Colonic mucosa (tissue), 4 donors: ENCODE measurements around the gene ZNF134. TPM values are rescaled to one million over a fixed set of nuclear protein-coding genes. Genes with fewer than 3 reads are reported as not detected.

ENCODE experiments used
- DNase-seq: peaks from one replicate; pipeline ENCODE4 v3.0.0-alpha.2; 2020
- H3K27ac ChIP-seq: fragments of 200-600 bp; one replicate; pipeline ENCODE4 v1.8.0; 2021
- H3K27me3 ChIP-seq: fragments of 200-600 bp; one replicate; pipeline ENCODE4 v1.8.0; 2021
- H3K36me3 ChIP-seq: fragments of 200-600 bp; one replicate; pipeline ENCODE4 v1.8.0; 2021
- H3K4me1 ChIP-seq: fragments of 200-600 bp; one replicate; pipeline ENCODE4 v1.8.0; 2021; ENCODE audit warnings: mild to moderate bottlenecking
- H3K4me3 ChIP-seq: fragments of 200-600 bp; one replicate; pipeline ENCODE4 v1.8.0; 2021
- H3K9ac ChIP-seq, 2 donors: one replicate each; pipeline ENCODE4 v1.7.0; 2013; ENCODE audit warnings: control low read depth in 2 of 2, low read depth in 2 of 2, low read length in 2 of 2
- H3K9me3 ChIP-seq: fragments of 200-600 bp; one replicate; pipeline ENCODE4 v1.8.0; 2021
- intact Hi-C: fragments of 100-400 bp; cut with DNase I; formaldehyde crosslinking; loops from one replicate; pipeline ENCODE4 v1.14.1; 2022
- total RNA-seq, 2 donors: library from RNA; stranded (reverse); fragmentation: NEBNext Ultra II Directional in 1 of 2; extraction: Animal tissue kit (Norgen Biotek cat#: 25700) in 1 of 2; gene quantifications; one replicate each; pipeline ENCODE4 v1.2.1, GENCODE V29; 2021
- TF ChIP-seq, protein P1 (sequence below): fragments of 200-600 bp; IDR thresholded peaks from one replicate; pipeline ENCODE4 v1.8.0; 2022; ENCODE audit warnings: antibody characterized with exemption, mild to moderate bottlenecking
- donor health status: healthy.
- donor health status: DM: no; HTN: no; CAD: no.
- donor health status: DM: no; HTN: no; CAD: no.

ZNF134 gene
- total RNA-seq = 1 to 10 TPM; 5.8 to 7.7 TPM

DNA sequence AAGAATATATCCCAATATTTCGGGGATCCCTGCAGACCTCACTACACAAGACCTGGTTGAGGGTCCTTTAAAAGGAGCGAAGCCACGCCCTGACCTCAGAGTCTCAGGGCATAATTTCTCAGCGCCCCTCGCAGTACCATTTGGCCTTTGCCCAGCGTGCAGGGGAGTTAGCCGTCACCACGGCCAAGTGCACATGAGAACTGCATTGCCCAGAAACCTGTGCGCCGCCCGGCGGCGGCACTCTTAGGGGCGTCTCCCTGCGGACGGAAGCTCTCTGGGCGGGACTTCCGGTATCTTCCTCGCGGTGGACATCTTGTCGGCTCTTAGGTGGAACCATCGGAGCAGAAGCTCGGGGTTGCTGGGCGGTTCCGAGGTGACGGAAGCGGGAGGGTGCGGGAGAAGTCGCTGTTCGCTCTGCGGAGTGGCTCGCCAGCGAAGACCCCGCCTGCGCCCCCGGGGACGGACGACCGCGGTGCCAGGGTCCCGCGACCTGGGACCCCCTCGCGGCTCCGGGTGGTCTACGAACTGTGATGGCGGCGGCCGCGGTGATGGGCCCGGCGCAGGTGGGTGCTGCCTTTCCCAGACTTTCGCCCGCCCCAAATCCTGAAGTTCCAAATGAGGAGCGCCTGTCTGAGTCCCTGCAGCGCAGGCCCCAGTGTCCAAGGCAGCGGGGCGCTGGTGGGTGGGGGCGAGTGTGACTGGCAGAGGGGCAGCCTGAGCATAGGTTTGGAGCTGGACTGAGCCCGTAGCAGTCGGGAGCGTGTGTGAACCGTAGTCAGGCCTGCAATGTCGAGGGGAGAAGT, at the start of gene ZNF134:
Gene ZNF134 (plus strand): TSS at position 302 of the 803 bp plus-strand sequence. CDS start 5,227 bp downstream, outside the sequence.
- TF ChIP-seq, protein P1, sequence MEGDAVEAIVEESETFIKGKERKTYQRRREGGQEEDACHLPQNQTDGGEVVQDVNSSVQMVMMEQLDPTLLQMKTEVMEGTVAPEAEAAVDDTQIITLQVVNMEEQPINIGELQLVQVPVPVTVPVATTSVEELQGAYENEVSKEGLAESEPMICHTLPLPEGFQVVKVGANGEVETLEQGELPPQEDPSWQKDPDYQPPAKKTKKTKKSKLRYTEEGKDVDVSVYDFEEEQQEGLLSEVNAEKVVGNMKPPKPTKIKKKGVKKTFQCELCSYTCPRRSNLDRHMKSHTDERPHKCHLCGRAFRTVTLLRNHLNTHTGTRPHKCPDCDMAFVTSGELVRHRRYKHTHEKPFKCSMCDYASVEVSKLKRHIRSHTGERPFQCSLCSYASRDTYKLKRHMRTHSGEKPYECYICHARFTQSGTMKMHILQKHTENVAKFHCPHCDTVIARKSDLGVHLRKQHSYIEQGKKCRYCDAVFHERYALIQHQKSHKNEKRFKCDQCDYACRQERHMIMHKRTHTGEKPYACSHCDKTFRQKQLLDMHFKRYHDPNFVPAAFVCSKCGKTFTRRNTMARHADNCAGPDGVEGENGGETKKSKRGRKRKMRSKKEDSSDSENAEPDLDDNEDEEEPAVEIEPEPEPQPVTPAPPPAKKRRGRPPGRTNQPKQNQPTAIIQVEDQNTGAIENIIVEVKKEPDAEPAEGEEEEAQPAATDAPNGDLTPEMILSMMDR = no peak
- H3K4me3 ChIP-seq = peak within 1 kb of the TSS; percentile 97
- H3K9ac ChIP-seq = peak within 1 kb of the TSS; percentile 74 to 79
- H3K27me3 ChIP-seq = no peaks in the 10 kb centered on the region
- peaks cover 14% of the 10 kb centered on the region for H3K36me3 ChIP-seq
- H3K4me1 ChIP-seq = no peaks in the 10 kb centered on the region
- H3K27ac ChIP-seq = no peak within 1 kb of the TSS
- intact Hi-C loops = no loop called here
- peaks cover 19% of the 10 kb centered on the region for H3K9me3 ChIP-seq
- DNase-seq = peak; percentile 93

DNA sequence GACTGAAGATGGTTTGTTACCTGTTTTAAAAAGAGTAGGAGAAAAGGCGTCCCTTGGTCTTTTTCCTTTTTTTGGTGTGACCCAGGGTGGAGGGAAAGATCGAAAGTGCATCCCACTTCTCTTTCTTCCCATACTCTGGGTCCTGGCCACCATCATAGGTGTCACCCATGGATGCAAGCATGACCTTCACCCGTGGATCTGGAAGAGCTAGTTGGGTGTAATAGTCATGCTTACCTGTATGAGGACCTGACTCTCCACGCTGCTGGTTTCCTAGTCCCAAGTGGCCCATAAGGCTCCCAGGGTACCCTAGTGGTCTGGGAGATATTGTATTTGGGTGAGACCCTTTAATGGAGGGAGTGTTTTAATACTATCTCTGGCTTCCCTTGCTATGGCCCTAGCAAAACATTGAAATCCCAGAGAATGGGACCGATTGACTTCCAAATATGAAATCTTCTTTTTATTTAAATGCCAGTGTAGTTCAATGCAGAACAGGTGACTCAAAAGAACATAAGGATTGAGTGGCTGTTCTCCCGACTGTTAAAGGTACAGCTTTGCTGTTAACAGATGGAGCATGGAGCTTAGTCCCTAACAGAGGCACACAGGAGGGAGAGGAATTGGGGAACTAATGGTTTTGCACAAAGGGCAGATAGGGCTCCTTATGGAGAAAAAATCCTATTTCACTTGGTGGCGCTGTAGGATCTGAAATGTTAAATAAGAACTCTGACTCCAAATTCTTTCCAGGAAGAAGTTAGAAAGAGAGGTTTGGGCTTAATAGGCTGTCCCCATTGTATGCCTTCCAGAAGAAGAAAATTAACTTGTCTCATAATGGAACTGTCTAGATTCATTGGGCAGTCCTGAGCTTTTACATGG, 47.4 kb upstream of the ZNF134 start:
- no peaks in the 10 kb centered on the region for H3K36me3 ChIP-seq
- no peaks in the 10 kb centered on the region for H3K27me3 ChIP-seq
- H3K4me3 ChIP-seq = no peak overlapping the region
- no peak overlapping the region for H3K9ac ChIP-seq
- H3K9me3 ChIP-seq = peaks cover 12% of the 10 kb centered on the region
- no peak for DNase-seq
- TF ChIP-seq, protein P1 = no peak
- H3K4me1 ChIP-seq = no peaks in the 10 kb centered on the region
- H3K27ac ChIP-seq = no peak overlapping the region
- intact Hi-C loops = no loop called here

DNA sequence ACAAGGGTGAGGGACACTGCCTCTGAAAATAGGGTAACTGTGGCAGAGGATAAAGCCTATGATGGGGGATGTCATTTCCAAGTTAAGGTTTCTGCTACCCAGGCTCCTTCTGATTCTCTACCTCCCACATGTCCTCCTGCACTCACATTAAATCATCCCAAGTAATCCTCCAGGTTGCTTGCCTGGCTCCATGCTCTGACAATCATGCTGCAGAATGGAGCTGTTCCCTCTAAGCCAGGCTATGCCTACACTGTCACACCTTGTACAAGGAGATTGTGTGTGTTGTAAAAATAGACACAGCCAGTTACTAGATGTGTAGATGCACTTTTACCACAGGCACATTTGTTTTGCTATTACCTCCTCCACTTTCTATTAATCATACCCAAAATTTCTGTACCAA, 43.3 kb upstream of the ZNF134 start:
- TF ChIP-seq, protein P1 = no peak
- Histone ChIP-seq H3K4me1 (no peaks in the 10 kb centered on the region), H3K27ac (no peak overlapping the region), H3K36me3 (peaks cover 23% of the 10 kb centered on the region), H3K9me3 (peaks cover 23% of the 10 kb centered on the region), H3K27me3 (no peaks in the 10 kb centered on the region), H3K4me3 (no peak overlapping the region), H3K9ac (no peak overlapping the region)
- DNase-seq = no peak
- intact Hi-C loops = no loop called here

DNA sequence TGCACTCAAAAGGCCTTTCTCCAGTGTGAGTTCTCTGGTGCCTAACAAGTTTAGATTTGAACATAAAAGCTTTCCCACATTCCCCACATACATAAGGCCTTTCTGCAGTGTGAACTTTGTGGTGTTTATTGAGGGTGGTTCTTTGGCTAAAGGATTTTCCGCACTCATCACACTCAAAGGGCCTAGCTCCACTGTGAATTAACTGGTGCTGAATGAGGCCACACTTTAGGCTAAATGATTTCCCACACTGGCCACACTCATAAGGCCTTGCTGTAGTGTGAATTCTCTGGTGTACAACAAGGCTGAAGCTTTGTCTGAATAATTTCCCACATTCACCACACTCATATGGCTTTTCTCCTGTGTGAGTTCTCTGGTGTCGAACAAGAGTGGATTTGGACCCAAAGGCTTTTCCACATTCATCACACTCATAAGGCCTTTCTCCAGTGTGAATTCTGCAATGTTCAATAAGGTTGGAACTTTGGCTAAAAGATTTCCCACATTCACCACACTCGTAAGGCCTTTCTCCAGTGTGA, 41.6 kb upstream of the ZNF134 start:
- no peak overlapping the region for H3K4me3 ChIP-seq
- H3K9ac ChIP-seq = no peak overlapping the region
- H3K27me3 ChIP-seq = no peaks in the 10 kb centered on the region
- H3K4me1 ChIP-seq = no peaks in the 10 kb centered on the region
- H3K36me3 ChIP-seq = peaks cover 23% of the 10 kb centered on the region
- intact Hi-C loops = no loop called here
- H3K9me3 ChIP-seq = peaks cover 23% of the 10 kb centered on the region
- H3K27ac ChIP-seq = no peak overlapping the region
- TF ChIP-seq, protein P1 = no peak
- no peak for DNase-seq

DNA sequence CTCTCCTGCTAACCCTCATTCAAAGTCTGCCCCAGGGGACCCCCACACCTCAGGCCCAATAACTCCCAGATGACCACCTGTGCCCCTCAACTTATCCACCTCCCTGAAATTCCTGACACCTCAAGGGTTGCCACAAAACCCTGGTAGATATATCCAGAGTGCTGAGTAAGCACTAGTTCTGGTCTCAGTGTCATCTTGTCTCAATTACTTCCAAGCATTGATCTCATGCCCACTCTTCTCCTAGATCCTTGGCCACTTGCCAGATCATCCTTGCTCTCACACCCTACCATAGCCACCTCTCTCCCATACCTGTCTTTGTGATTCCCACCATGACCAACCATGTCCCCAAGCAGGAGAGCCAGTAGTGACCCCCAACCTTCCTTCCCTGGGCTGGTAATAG, 37.4 kb upstream of the ZNF134 start:
- H3K36me3 ChIP-seq = peaks cover 23% of the 10 kb centered on the region
- H3K9me3 ChIP-seq = peaks cover 14% of the 10 kb centered on the region
- intact Hi-C loops = no loop called here

More for the DNA sequence above, 37.4 kb upstream of the ZNF134 start:
- no peak for DNase-seq
- Histone ChIP-seq H3K4me1 (peaks cover 3% of the 10 kb centered on the region), H3K27ac (no peak overlapping the region), H3K9ac (no peak overlapping the region), H3K27me3 (no peaks in the 10 kb centered on the region), H3K4me3 (no peak overlapping the region)
- TF ChIP-seq, protein P1 = no peak
